ENCODE measurements around the gene RCCD1. TPM values are rescaled to one million over a fixed set of nuclear protein-coding genes. Genes with fewer than 3 reads are reported as not detected.

RCCD1 gene
- total RNA-seq, 1 experiment from 2014 or later, result 25.3 TPM

DNA sequence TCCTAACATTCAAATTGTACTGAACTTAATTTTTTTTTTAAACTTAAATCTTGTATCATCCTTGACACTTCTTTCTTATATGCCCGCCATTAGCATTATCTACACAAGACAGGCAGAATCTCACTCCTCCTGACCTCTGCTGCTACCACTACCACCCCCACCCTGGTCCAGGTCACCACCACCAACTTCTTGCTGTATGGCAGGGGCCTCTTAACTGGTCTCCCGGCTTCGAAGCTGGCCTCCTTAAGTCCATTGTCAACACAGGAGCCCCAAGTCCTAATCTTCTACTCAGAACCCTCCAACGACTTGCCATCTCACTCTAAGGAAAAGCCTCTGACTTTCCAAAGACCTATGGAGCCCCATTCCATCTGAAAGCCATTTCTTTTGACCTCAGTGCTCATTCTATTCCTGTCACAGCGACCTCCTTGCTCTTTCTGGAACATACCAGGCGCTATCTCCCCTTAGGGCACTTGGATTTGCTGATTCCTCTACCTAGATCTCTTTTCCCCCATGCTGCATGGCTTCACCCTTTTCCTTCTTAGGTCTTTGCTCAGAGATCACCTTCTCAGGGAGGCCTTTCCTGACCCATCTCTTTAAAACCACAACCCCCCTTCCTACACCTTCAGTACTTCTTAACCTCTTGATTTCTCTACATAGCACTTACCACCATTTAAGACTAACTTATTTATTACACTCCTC lies 37.1 kb downstream of the RCCD1 start:
- no peak overlapping the region for H3K27ac ChIP-seq (ENCODE audit: low read length)
- H3K9ac ChIP-seq (ENCODE audit: low read length), result no peak overlapping the region

DNA sequence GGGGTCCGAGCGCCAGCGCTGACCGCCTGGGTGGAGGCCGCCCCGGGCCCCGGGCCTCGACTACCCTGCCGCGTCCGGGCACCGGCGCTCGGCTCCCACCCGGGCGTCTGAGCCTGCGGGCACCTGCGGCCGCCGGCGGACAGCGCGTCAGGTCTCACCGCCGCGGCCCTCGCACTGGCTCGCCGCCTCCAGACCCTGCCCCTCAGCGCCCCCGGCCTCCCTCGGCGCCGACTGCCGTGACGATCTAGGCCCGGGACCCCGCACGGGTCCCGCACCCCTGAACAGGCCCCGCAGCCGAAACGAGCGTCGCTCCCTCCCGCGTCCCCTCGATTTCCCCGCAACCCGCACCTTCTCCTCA lies 39.4 kb downstream of the RCCD1 start:
- no peaks in the 10 kb centered on the region for H3K9me3 ChIP-seq (ENCODE audit: low read length)
- H3K27ac ChIP-seq (ENCODE audit: low read length), result peak overlapping the region; percentile 58
- H3K27me3 ChIP-seq (ENCODE audit: low read length), result no peaks in the 10 kb centered on the region
- H3K79me2 ChIP-seq (ENCODE audit: low read length), result peaks cover 80% of the 10 kb centered on the region
- peak overlapping the region; percentile 4; the same call in 1 of the 2 replicates for H2AFZ ChIP-seq (ENCODE audit: low read length)
- H3K9me2 ChIP-seq (replicated peaks; ENCODE audit: insufficient read depth, low read length), result no peaks in the 10 kb centered on the region
- H3K9ac ChIP-seq (ENCODE audit: low read length), result peak overlapping the region; percentile 97
- peak overlapping the region; percentile 85 for H3K4me2 ChIP-seq (ENCODE audit: low read depth, low read length, poor library complexity, severe bottlenecking)
- peak; percentile 61 for DNase-seq
- peaks cover 11% of the 10 kb centered on the region; the same call in 1 of the 2 replicates for H3K36me3 ChIP-seq (ENCODE audit: insufficient read depth, low read length)
- H3K4me1 ChIP-seq (ENCODE audit: low read length), result peaks cover 34% of the 10 kb centered on the region
- no peaks in the 10 kb centered on the region for H4K20me1 ChIP-seq (ENCODE audit: insufficient read depth, low read depth, low read length)
- peak overlapping the region; percentile 80 for H3K4me3 ChIP-seq (ENCODE audit: low read length)

More for the DNA sequence above, 37.1 kb downstream of the RCCD1 start:
- Histone ChIP-seq H3K27me3 (ENCODE audit: low read length) (no peaks in the 10 kb centered on the region), H2AFZ (ENCODE audit: low read length) (no peak overlapping the region), H3K9me3 (ENCODE audit: low read length) (no peaks in the 10 kb centered on the region), H3K4me2 (ENCODE audit: low read depth, low read length, poor library complexity, severe bottlenecking) (peak overlapping the region; percentile 85), H3K9me2 (replicated peaks; ENCODE audit: insufficient read depth, low read length) (no peaks in the 10 kb centered on the region), H3K36me3 (ENCODE audit: insufficient read depth, low read length) (no peaks in the 10 kb centered on the region), H3K4me3 (ENCODE audit: low read length) (no peak overlapping the region; the same call in 1 of the 2 replicates), H3K79me2 (ENCODE audit: low read length) (peaks cover 96% of the 10 kb centered on the region), H4K20me1 (ENCODE audit: insufficient read depth, low read depth, low read length) (no peaks in the 10 kb centered on the region), H3K4me1 (ENCODE audit: low read length) (peaks cover 54% of the 10 kb centered on the region)
- no peak for DNase-seq

DNA sequence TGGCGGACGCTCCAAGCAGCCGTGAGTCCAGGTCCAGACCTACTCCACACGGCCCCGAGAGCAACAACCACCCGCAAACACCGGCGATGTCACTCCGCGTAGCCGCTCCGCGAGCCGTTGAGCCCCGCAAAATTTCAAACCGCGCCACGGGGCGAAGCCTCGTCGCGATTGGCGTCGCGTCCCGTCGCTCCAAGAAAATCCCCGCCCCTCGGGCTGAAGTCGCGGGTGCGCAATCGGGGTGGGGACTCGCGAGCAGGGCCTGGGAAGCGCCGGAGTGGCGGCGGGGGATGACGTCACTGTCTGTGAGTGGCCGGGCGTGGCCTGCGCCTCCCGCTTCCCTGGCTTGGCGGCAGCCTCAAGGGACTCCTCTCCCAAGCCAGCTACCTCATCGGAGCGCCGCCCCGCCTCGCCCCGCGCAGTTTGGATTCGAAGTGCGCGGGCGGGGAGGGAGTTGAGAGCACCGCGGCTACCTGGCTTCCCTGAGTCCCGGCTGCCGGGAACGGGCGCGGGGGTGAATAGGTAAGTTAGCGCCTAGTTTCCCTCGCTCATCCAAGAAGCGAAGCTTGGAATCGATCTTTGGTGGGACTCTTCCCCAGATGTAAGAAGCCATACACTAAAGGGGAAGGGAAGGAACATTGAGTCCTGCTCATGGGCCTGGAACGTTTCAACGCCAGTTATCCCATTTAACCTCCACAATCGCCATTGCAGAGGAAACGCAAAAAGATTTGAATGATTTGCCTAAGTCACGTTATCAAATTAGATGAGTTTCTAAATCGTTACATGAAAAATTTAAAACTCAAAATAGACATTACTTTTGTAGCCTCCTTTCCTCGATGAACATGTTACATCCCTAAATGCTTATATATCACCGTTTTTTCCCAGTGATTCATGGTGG lies 40.0 kb downstream of the RCCD1 start, which contains the start of gene PRC1:
TSS of gene PRC1 (minus strand) at position 119 of the 895 bp plus-strand sequence. CDS start at position 1, 118 bp downstream.
- peak within 1 kb of the TSS; percentile 97 for H3K9ac ChIP-seq (ENCODE audit: low read length)
- H4K20me1 ChIP-seq (ENCODE audit: insufficient read depth, low read depth, low read length), result no peaks in the 10 kb centered on the region
- H3K4me2 ChIP-seq (ENCODE audit: low read depth, low read length, poor library complexity, severe bottlenecking), result peak within 1 kb of the TSS; percentile 85
- H2AFZ ChIP-seq (ENCODE audit: low read length), result peak within 1 kb of the TSS; percentile 59
- peak; percentile 99 for DNase-seq
- H3K79me2 ChIP-seq (ENCODE audit: low read length), result peaks cover 74% of the 10 kb centered on the region
- peaks cover 27% of the 10 kb centered on the region for H3K4me1 ChIP-seq (ENCODE audit: low read length)
- peak within 1 kb of the TSS; percentile 80 for H3K4me3 ChIP-seq (ENCODE audit: low read length)
- H3K27me3 ChIP-seq (ENCODE audit: low read length), result no peaks in the 10 kb centered on the region
- no peaks in the 10 kb centered on the region for H3K9me3 ChIP-seq (ENCODE audit: low read length)
- no peaks in the 10 kb centered on the region for H3K9me2 ChIP-seq (replicated peaks; ENCODE audit: insufficient read depth, low read length)
- H3K36me3 ChIP-seq (ENCODE audit: insufficient read depth, low read length), result peaks cover 14% of the 10 kb centered on the region; the same call in 1 of the 2 replicates
- peak within 1 kb of the TSS; percentile 68 for H3K27ac ChIP-seq (ENCODE audit: low read length)

DNA sequence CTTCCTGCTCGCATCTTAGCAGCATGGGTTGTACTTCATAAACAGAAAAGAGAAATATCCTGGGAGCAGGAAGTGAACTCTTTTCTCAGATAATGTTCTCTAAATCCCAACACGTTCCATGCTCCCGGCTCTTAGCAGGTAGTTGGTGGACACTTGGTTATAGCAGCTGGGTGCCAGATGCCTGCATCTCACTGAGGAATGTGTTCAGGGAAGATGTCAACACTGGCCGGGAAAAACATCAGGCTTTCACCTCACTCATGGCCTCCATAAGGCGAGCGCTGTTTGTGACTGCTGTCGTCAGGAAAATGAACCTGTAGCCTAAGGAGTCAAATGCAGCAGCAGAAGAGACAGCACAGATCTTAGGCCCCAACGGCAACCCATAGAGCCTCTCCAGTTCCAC lies 44.1 kb downstream of the RCCD1 start:
- no peaks in the 10 kb centered on the region for H3K9me3 ChIP-seq (ENCODE audit: low read length)
- H4K20me1 ChIP-seq (ENCODE audit: insufficient read depth, low read depth, low read length), result no peaks in the 10 kb centered on the region
- no peak for DNase-seq
- no peak overlapping the region for H3K4me3 ChIP-seq (ENCODE audit: low read length)
- no peak overlapping the region for H3K27ac ChIP-seq (ENCODE audit: low read length)
- no peaks in the 10 kb centered on the region for H3K9me2 ChIP-seq (replicated peaks; ENCODE audit: insufficient read depth, low read length)
- no peak overlapping the region for H3K4me2 ChIP-seq (ENCODE audit: low read depth, low read length, poor library complexity, severe bottlenecking)
- H3K79me2 ChIP-seq (ENCODE audit: low read length), result peaks cover 35% of the 10 kb centered on the region
- H3K4me1 ChIP-seq (ENCODE audit: low read length), result peaks cover 6% of the 10 kb centered on the region; the same call in 1 of the 2 replicates
- no peak overlapping the region for H2AFZ ChIP-seq (ENCODE audit: low read length)
- H3K9ac ChIP-seq (ENCODE audit: low read length), result no peak overlapping the region
- peaks cover 21% of the 10 kb centered on the region; the same call in 1 of the 2 replicates for H3K36me3 ChIP-seq (ENCODE audit: insufficient read depth, low read length)
- H3K27me3 ChIP-seq (ENCODE audit: low read length), result no peaks in the 10 kb centered on the region

DNA sequence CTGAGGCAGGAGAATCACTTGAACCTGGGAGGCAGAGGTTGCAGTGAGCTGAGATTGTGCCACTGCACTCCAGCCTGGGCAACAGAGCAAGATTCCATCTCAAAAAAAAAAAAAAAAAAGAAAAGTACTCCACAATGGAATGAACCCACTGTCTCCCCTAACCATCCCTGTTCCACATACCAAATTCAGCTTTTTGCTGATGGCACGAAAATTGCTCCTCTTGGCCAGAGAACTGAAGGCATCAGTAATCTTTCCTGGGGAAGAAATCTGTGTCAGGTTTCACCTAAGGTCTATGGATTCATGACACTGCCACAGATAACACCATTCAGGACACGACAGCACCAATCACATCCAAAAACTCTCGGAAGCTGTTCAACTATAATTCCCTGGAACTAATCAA lies 46.5 kb downstream of the RCCD1 start:
- no peaks in the 10 kb centered on the region for H4K20me1 ChIP-seq (ENCODE audit: insufficient read depth, low read depth, low read length)
- no peak overlapping the region for H3K27ac ChIP-seq (ENCODE audit: low read length)
- no peak overlapping the region for H3K9ac ChIP-seq (ENCODE audit: low read length)
- no peak overlapping the region for H3K4me3 ChIP-seq (ENCODE audit: low read length)
- no peaks in the 10 kb centered on the region for H3K4me1 ChIP-seq (ENCODE audit: low read length)
- no peaks in the 10 kb centered on the region for H3K9me2 ChIP-seq (replicated peaks; ENCODE audit: insufficient read depth, low read length)
- H3K4me2 ChIP-seq (ENCODE audit: low read depth, low read length, poor library complexity, severe bottlenecking), result no peak overlapping the region
- no peak overlapping the region for H2AFZ ChIP-seq (ENCODE audit: low read length)
- H3K9me3 ChIP-seq (ENCODE audit: low read length), result no peaks in the 10 kb centered on the region
- H3K36me3 ChIP-seq (ENCODE audit: insufficient read depth, low read length), result peaks cover 28% of the 10 kb centered on the region
- H3K27me3 ChIP-seq (ENCODE audit: low read length), result no peaks in the 10 kb centered on the region
- peaks cover 12% of the 10 kb centered on the region for H3K79me2 ChIP-seq (ENCODE audit: low read length)
- no peak for DNase-seq

GRCh38 chr15:91007266-91007665 lies 52.6 kb downstream of the RCCD1 start:
- H2AFZ ChIP-seq (ENCODE audit: low read length), result no peak overlapping the region
- H4K20me1 ChIP-seq (ENCODE audit: insufficient read depth, low read depth, low read length), result no peaks in the 10 kb centered on the region
- H3K9me3 ChIP-seq (ENCODE audit: low read length), result no peaks in the 10 kb centered on the region
- H3K4me3 ChIP-seq (ENCODE audit: low read length), result no peak overlapping the region
- no peaks in the 10 kb centered on the region for H3K27me3 ChIP-seq (ENCODE audit: low read length)
- no peak overlapping the region for H3K4me2 ChIP-seq (ENCODE audit: low read depth, low read length, poor library complexity, severe bottlenecking)
- H3K27ac ChIP-seq (ENCODE audit: low read length), result no peak overlapping the region
- H3K79me2 ChIP-seq (ENCODE audit: low read length), result no peaks in the 10 kb centered on the region
- no peaks in the 10 kb centered on the region for H3K9me2 ChIP-seq (replicated peaks; ENCODE audit: insufficient read depth, low read length)
- no peak overlapping the region for H3K9ac ChIP-seq (ENCODE audit: low read length)
- no peaks in the 10 kb centered on the region for H3K4me1 ChIP-seq (ENCODE audit: low read length)
- no peak for DNase-seq
- H3K36me3 ChIP-seq (ENCODE audit: insufficient read depth, low read length), result peaks cover 14% of the 10 kb centered on the region

Small RNA genes within 50 kb of the gene (small RNA-seq; reads per million reads assigned to genes)
- not detected for gene RF00019

Other genes with a start within 250 kb of the RCCD1 start
- gene BLM, start 237.5 kb upstream of the RCCD1 start, total RNA-seq (2014; rRNA removed; shearing (Covaris generic); ENCODE audit: low replicate concordance), result 15.4 and 33.5 TPM in 2 replicates
- gene FURIN, start 86.3 kb upstream of the RCCD1 start, total RNA-seq (2014; rRNA removed; shearing (Covaris generic); ENCODE audit: low replicate concordance), result 30.4 and 30.9 TPM in 2 replicates
- 33.7 and 88.0 TPM in 2 replicates for gene FES, start 70.4 kb upstream of the RCCD1 start, total RNA-seq (2014; rRNA removed; shearing (Covaris generic); ENCODE audit: low replicate concordance)
- 27.4 and 60.8 TPM in 2 replicates for gene MAN2A2, start 51.6 kb upstream of the RCCD1 start, total RNA-seq (2014; rRNA removed; shearing (Covaris generic); ENCODE audit: low replicate concordance)
- 15.9 and 39.1 TPM in 2 replicates for gene HDDC3, start 22.3 kb upstream of the RCCD1 start, total RNA-seq (2014; rRNA removed; shearing (Covaris generic); ENCODE audit: low replicate concordance)
- gene UNC45A, start 19.6 kb upstream of the RCCD1 start, total RNA-seq (2014; rRNA removed; shearing (Covaris generic); ENCODE audit: low replicate concordance), result 25.1 and 58.0 TPM in 2 replicates
- gene PRC1, start 39.7 kb downstream of the RCCD1 start, total RNA-seq (2014; rRNA removed; shearing (Covaris generic); ENCODE audit: low replicate concordance), result 87.5 and 95.5 TPM in 2 replicates
- 5.7 and 7.5 TPM in 2 replicates for gene VPS33B, start 67.7 kb downstream of the RCCD1 start, total RNA-seq (2014; rRNA removed; shearing (Covaris generic); ENCODE audit: low replicate concordance)
- gene SV2B, start 145.4 kb downstream of the RCCD1 start, total RNA-seq (2014; rRNA removed; shearing (Covaris generic); ENCODE audit: low replicate concordance), result 0.11 and 0.26 TPM in 2 replicates